SU-DHL-6 (cell line): ENCODE measurements around the gene ACACB.

Source experiments
- H2AFZ ChIP-seq: fragments of 200-600 bp; sonication (generic); 2 replicates; pipeline ENCODE4 v1.6.1; 2014; ENCODE audit warnings: low read depth, mild to moderate bottlenecking, moderate library complexity, mixed read lengths, antibody characterized with exemption, low read length; ENCODE audit not compliant: severe bottlenecking
- H3F3A ChIP-seq: fragments of 200-600 bp; shearing (Covaris generic); 2 replicates; pipeline ENCODE4 v1.6.0; 2016; ENCODE audit warnings: antibody characterized with exemption, mild to moderate bottlenecking; ENCODE audit not compliant: insufficient read depth
- H3K27ac ChIP-seq: fragments of 200-600 bp; sonication (generic); 2 replicates; pipeline ENCODE4 v1.5.1; 2016; ENCODE audit warnings: low read depth, mild to moderate bottlenecking, low read length, moderate library complexity, mixed read lengths
- H3K27me3 ChIP-seq: fragments of 200-600 bp; sonication (generic), shearing (Covaris generic); 2 replicates; pipeline ENCODE4 v1.6.0; 2014; ENCODE audit warnings: mild to moderate bottlenecking, low read length
- H3K36me3 ChIP-seq: fragments of 200-600 bp; sonication (generic); 2 replicates; pipeline ENCODE4 v1.6.1; 2014; ENCODE audit warnings: mild to moderate bottlenecking, low read length, mixed read lengths
- H3K4me2 ChIP-seq: fragments of 300-600, 200-600 bp; shearing (Covaris generic), sonication (generic); 2 replicates; pipeline ENCODE4 v1.6.0; 2014; ENCODE audit warnings: low read length, low read depth, mild to moderate bottlenecking; ENCODE audit not compliant: poor library complexity, severe bottlenecking
- H3K4me3 ChIP-seq: fragments of 200-600 bp; sonication (generic); 2 replicates; pipeline ENCODE4 v1.5.1; 2014; ENCODE audit warnings: antibody characterized with exemption, low read length, mild to moderate bottlenecking, mixed read lengths; ENCODE audit not compliant: insufficient read depth, poor library complexity, severe bottlenecking
- H3K79me2 ChIP-seq: fragments of 200-600 bp; sonication (generic); 2 replicates; pipeline ENCODE4 v1.6.1; 2014; ENCODE audit warnings: mild to moderate bottlenecking, low read length, moderate library complexity; ENCODE audit not compliant: insufficient read depth
- H3K9ac ChIP-seq: fragments of 200-600 bp; sonication (generic); 2 replicates; pipeline ENCODE4 v1.7.0; 2014; ENCODE audit warnings: mild to moderate bottlenecking, low read length
- H3K9me2 ChIP-seq: fragments of 200-600 bp; sonication (generic); replicated peaks from 2 replicates; pipeline ENCODE4 v1.6.1; 2014; ENCODE audit warnings: low read length; ENCODE audit not compliant: insufficient read depth
- H3K9me3 ChIP-seq: fragments of 200-600 bp; sonication (generic); 2 replicates; pipeline ENCODE4 v1.6.1; 2014; ENCODE audit warnings: low read length, mixed read lengths; ENCODE audit not compliant: insufficient read depth
- H4K20me1 ChIP-seq: fragments of 200-600 bp; sonication (generic); 2 replicates; pipeline ENCODE4 v1.6.1; 2014; ENCODE audit warnings: low read depth, mild to moderate bottlenecking, antibody characterized with exemption, low read length, moderate library complexity, mixed read lengths
- CTCF ChIP-seq: fragments of 200-600 bp; sonication (generic); IDR thresholded peaks from one replicate; pipeline ENCODE4 v1.5.1; 2017; ENCODE audit warnings: antibody characterized with exemption, mild to moderate bottlenecking, low read length, moderate library complexity; ENCODE audit not compliant: insufficient read depth, poor library complexity, severe bottlenecking
- EZH2phosphoT487 ChIP-seq: fragments of 200-600 bp; sonication (generic), shearing (Covaris generic); conservative IDR thresholded peaks from 2 replicates; pipeline ENCODE4 v1.6.1; 2018; ENCODE audit warnings: mild to moderate bottlenecking, antibody characterized with exemption, low read length, moderate library complexity, mixed read lengths

Gene ACACB

GRCh38 chr12:109162551-109162950, 46.2 kb downstream of the ACACB start:
- no peak overlapping the region for H3K4me3 ChIP-seq
- no peaks in the 10 kb centered on the region for H3K9me3 ChIP-seq
- H2AFZ ChIP-seq = no peak overlapping the region
- H3K36me3 ChIP-seq = no peaks in the 10 kb centered on the region
- H3K9me2 ChIP-seq = no peaks in the 10 kb centered on the region
- H3K9ac ChIP-seq = no peak overlapping the region
- H4K20me1 ChIP-seq = no peaks in the 10 kb centered on the region
- H3F3A ChIP-seq = no peaks in the 10 kb centered on the region
- H3K79me2 ChIP-seq = no peaks in the 10 kb centered on the region
- no peak for TF ChIP-seq EZH2phosphoT487
- no peak for TF ChIP-seq CTCF
- no peaks in the 10 kb centered on the region for H3K27me3 ChIP-seq
- no peak overlapping the region for H3K27ac ChIP-seq
- H3K4me2 ChIP-seq = no peak overlapping the region

- H3K9ac ChIP-seq = no peak overlapping the region
- H3K9me2 ChIP-seq = no peaks in the 10 kb centered on the region
- no peak overlapping the region for H3K4me3 ChIP-seq
- no peak overlapping the region for H2AFZ ChIP-seq
- H3K79me2 ChIP-seq = no peaks in the 10 kb centered on the region
- no peak overlapping the region for H3K27ac ChIP-seq
- H3K9me3 ChIP-seq = no peaks in the 10 kb centered on the region
- H4K20me1 ChIP-seq = no peaks in the 10 kb centered on the region
- no peaks in the 10 kb centered on the region for H3K27me3 ChIP-seq
- TF ChIP-seq CTCF (no peak), EZH2phosphoT487 (no peak)
- H3F3A ChIP-seq = no peaks in the 10 kb centered on the region
- H3K36me3 ChIP-seq = no peaks in the 10 kb centered on the region
- no peak overlapping the region for H3K4me2 ChIP-seq
These were observed 46.8 kb downstream of the ACACB start for GRCh38 chr12:109163167-109163566.

GRCh38 chr12:109165599-109165998, 49.2 kb downstream of the ACACB start:
- Histone ChIP-seq H3K36me3 (no peaks in the 10 kb centered on the region), H3K9me2 (no peaks in the 10 kb centered on the region), H4K20me1 (no peaks in the 10 kb centered on the region), H3K4me3 (no peak overlapping the region), H3K27ac (no peak overlapping the region), H2AFZ (no peak overlapping the region), H3K4me2 (no peak overlapping the region), H3K9me3 (no peaks in the 10 kb centered on the region), H3F3A (no peaks in the 10 kb centered on the region), H3K79me2 (no peaks in the 10 kb centered on the region), H3K27me3 (no peaks in the 10 kb centered on the region), H3K9ac (no peak overlapping the region)
- TF ChIP-seq EZH2phosphoT487 (no peak), CTCF (no peak)
